Nephron progenitor cell (in vitro differentiated cells): ENCODE measurements around the gene UBXN1.
"Not testable (repeated sequence)": the region's sequence is repeated elsewhere in the genome, so short reads cannot be mapped to it uniquely, and the experiment has no call there.

Source experiments
- DNase-seq: peaks from one replicate; pipeline ENCODE4 v3.0.0; 2021
- H3K27ac Mint-ChIP-seq: 2 replicates; pipeline ENCODE4 v1.8.0; 2021; ENCODE audit warnings: mild to moderate bottlenecking, moderate library complexity, mixed read lengths
- H3K27me3 Mint-ChIP-seq: 2 replicates; pipeline ENCODE4 v1.8.0; 2021; ENCODE audit warnings: mild to moderate bottlenecking, low read depth, mixed read lengths; ENCODE audit not compliant: poor library complexity
- H3K36me3 Mint-ChIP-seq: 2 replicates; pipeline ENCODE4 v1.8.0; 2021; ENCODE audit warnings: low read depth, mixed read lengths
- H3K4me1 Mint-ChIP-seq: 2 replicates; pipeline ENCODE4 v1.8.0; 2021; ENCODE audit warnings: mixed read lengths
- H3K4me3 Mint-ChIP-seq: 2 replicates; pipeline ENCODE4 v1.8.0; 2021; ENCODE audit warnings: mild to moderate bottlenecking, moderate library complexity, mixed read lengths
- H3K9me3 Mint-ChIP-seq: 2 replicates; pipeline ENCODE4 v1.8.0; 2021; ENCODE audit warnings: mild to moderate bottlenecking, moderate library complexity, mixed read lengths
- TF ChIP-seq, protein P1 (sequence below): fragments of 200-600 bp; sonication (generic); IDR thresholded peaks from 2 replicates; pipeline ENCODE4 v1.5.0; 2021; ENCODE audit warnings: antibody characterized with exemption

The UBXN1 gene

DNA sequence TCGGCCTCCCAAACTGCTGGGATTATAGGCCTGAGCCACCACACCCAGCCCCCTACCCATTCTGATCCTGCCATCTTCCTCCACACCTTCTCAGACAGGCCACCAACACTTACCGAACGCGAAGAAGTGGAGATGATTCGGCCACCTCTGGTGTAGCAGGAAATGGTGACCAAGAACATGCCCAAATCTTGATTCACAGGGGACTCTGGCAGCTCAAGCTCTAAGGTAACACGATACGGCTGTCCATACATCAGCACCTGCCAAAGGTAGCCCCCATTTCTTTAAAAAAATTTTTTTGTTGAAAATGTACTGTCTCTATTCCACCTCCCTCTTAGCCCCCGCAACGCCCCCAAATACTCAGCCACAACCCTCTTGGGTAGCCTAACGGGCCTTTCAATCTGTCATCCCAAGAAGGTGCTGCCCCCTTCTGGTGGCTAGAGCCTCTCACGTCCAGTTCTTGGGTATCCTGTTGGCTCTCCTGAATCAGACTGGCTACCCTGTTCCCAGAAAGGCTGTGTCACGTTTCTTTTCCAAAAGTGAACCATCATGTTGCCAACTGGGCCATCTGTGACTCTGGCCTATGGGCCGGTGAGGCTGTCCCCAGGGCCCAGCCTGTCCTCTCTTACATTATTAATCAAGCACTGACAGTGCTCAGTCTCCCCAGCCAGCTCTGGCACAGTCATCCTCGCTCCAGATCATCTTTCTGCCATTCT, 15.7 kb upstream of the UBXN1 start:
- Mint-ChIP-seq H3K9me3 (no peaks in the 10 kb centered on the region), H3K27me3 (peaks cover 2% of the 10 kb centered on the region), H3K27ac (peak overlapping the region; percentile 80), H3K4me3 (no peak overlapping the region), H3K36me3 (peaks cover 39% of the 10 kb centered on the region), H3K4me1 (peaks cover 14% of the 10 kb centered on the region)
- DNase-seq, result peak; percentile 80
- TF ChIP-seq, protein P1, sequence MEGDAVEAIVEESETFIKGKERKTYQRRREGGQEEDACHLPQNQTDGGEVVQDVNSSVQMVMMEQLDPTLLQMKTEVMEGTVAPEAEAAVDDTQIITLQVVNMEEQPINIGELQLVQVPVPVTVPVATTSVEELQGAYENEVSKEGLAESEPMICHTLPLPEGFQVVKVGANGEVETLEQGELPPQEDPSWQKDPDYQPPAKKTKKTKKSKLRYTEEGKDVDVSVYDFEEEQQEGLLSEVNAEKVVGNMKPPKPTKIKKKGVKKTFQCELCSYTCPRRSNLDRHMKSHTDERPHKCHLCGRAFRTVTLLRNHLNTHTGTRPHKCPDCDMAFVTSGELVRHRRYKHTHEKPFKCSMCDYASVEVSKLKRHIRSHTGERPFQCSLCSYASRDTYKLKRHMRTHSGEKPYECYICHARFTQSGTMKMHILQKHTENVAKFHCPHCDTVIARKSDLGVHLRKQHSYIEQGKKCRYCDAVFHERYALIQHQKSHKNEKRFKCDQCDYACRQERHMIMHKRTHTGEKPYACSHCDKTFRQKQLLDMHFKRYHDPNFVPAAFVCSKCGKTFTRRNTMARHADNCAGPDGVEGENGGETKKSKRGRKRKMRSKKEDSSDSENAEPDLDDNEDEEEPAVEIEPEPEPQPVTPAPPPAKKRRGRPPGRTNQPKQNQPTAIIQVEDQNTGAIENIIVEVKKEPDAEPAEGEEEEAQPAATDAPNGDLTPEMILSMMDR, result peak; percentile 71

DNA sequence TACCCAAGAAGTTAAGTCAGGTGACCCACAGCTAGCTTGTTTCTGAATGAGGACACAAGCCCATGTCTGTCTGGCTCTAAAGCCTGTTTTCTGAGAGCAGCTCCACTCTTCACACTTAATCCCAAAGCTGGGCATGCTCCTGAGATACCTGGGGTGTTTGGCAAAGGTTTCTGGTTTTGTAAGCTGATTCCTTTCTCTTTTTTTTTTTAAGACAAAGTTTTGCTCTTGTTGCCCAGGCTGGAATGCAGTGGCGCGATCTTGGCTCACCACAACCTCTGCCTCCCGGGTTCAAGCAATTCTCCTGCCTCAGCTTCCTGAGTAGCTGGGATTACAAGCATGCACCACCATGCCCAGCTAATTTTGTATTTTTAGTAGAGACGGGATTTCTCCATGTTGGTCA, 14.8 kb upstream of the UBXN1 start:
- H3K27ac Mint-ChIP-seq, H3K27me3 Mint-ChIP-seq, DNase-seq, H3K4me3 Mint-ChIP-seq, H3K9me3 Mint-ChIP-seq: not testable (repeated sequence)
- Mint-ChIP-seq H3K4me1 (peaks cover 24% of the 10 kb centered on the region), H3K36me3 (peaks cover 37% of the 10 kb centered on the region)

DNA sequence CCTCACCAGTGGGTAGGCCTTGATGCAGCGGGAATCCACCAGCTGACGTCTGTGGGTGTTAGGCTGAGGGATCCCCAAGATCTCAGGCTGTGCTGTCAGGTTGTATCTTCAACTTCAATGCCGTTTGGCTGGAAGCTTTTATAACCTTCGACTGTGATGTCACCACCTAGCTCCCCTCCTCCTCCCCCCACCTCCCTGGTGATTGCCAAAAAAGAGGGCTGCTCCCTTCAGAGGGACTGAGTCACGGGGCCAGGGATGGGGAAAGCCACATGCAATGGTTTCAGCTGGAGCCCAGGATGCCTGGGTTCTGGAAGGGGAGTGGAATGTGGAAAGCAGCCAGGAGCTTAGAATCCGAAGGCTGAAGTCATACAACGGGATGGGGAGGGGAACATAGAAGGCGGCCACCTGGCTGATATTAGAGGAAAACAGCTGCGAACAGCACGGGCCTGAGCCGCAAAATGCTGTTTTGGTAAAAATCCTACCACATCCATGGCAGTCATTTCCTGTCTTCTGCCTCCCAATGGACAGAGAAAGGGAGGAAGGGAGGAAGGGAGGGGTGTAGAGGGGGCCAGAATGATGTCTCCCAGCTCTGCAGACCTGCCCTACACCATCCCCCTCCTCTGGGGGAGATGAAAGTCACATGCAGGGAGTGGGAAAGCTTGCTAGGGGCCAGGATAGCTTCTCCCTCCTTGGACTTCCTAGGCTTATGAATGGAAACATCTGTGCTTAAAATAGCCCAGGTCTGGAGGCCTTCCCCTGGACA, 10.7 kb upstream of the UBXN1 start, which contains the start of gene LRRN4CL:
TSS of gene LRRN4CL (minus strand) at position 110 of the 763 bp plus-strand sequence. CDS start 1,022 bp downstream, outside the sequence.
- TF ChIP-seq, protein P1, result no peak
- Mint-ChIP-seq H3K4me1 (peaks cover 24% of the 10 kb centered on the region), H3K27ac (peak within 1 kb of the TSS; percentile 92), H3K4me3 (peak within 1 kb of the TSS; percentile 26), H3K36me3 (peaks cover 23% of the 10 kb centered on the region), H3K9me3 (no peaks in the 10 kb centered on the region), H3K27me3 (no peaks in the 10 kb centered on the region)
- no peak for DNase-seq

DNA sequence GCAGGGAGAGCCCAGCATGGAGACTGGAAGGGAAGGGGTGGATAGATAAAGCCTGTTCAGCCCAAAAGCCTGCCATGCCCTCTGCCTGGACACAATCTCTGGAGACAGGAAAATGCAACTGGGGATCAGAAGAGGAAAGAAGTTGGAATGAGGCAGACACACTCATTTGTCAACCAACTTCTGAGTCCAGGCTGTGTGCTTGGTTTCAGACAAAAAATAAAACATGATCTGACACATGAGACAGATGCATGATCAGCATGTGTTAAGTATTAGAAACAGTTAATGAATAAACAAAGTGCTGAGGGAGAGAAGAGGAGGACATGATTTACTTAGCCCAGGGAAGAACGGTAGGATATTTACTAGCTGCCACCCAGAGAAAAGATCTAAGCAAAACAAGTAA, 9.6 kb upstream of the UBXN1 start:
- Mint-ChIP-seq H3K4me1 (peaks cover 22% of the 10 kb centered on the region), H3K4me3 (peak overlapping the region; percentile 26), H3K36me3 (peaks cover 18% of the 10 kb centered on the region), H3K9me3 (no peaks in the 10 kb centered on the region), H3K27ac (peak overlapping the region; percentile 92), H3K27me3 (no peaks in the 10 kb centered on the region)
- no peak for DNase-seq
- TF ChIP-seq, protein P1, result no peak

DNA sequence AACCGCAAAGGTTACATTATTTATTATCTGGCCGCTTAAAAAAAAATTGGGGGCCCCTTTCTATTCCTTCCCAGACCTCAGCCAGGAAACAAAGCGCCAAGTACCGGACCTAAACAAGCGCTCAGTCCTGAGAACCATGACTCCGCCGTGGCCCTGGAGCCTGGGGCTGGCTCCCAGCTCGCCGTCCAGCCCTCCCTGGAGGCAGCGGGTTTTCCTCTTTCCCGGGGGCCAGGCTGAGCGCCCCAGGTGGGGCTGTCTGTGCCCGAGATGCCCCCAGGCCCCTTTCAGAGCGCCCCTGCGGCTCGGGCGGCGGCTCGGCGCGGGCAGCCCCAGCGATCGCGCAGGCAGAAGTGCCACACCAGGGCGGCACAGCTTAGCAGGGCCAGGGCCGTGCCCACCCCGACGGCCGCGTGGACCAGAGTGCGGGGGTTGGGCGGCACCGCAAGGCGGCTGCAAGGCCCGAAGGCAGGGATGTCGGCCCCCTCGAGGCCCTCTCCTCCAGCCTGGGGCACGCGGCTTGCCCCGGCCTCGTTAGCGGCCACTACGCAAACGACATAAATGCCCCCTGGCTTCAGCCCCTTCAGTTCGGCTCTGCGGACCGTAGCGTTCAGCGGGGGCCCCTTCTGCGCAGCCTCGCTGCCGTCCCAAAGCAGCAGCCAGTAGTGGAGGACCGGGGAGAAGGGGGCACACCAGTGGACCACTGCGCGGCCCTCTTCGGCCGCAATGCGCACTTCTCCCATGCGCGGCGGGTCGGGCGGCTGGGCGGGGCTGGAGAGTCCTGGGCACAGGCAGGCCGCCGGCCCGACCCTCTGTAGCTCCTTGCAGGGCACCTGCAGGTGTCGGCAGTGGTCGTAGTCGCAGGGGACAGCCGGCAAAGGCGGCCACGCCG, 8.9 kb upstream of the UBXN1 start:
- no peak for DNase-seq
- TF ChIP-seq, protein P1, result no peak
- no peak overlapping the region for H3K27ac Mint-ChIP-seq
- H3K36me3 Mint-ChIP-seq, result peaks cover 15% of the 10 kb centered on the region
- H3K27me3 Mint-ChIP-seq, result no peaks in the 10 kb centered on the region
- no peaks in the 10 kb centered on the region for H3K9me3 Mint-ChIP-seq
- H3K4me3 Mint-ChIP-seq, result no peak overlapping the region
- H3K4me1 Mint-ChIP-seq, result peaks cover 22% of the 10 kb centered on the region

DNA sequence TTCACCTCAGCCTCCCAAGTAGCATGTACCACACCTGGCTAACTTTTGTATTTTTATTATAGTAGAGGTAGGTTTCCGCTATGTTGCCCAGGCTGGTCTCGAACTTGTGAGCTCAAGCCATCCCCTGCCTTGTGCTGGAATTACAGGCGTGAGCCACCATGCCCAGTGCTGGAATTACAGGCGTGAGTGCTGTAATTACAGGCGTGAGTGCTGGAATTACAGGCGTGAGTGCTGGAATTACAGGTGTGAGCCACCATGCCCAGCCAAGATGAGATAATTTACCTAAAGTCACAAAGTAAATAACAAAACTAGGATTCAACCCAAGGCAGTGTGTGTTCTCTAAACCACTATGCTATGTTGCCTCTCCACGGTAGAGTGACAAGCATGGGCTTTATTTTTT, 3.6 kb upstream of the UBXN1 start:
- Mint-ChIP-seq H3K27me3 (no peaks in the 10 kb centered on the region), H3K27ac (no peak overlapping the region), H3K4me3 (no peak overlapping the region), H3K36me3 (peaks cover 6% of the 10 kb centered on the region), H3K4me1 (peaks cover 28% of the 10 kb centered on the region), H3K9me3 (no peaks in the 10 kb centered on the region)
- no peak for DNase-seq
- TF ChIP-seq, protein P1, result no peak
